DMS79 (cell line): ENCODE data around the gene ANO2.

Experiments used
- DNase-seq: peaks from one replicate; lab custom pipeline; 2025; lab: John Stamatoyannopoulos, UW

The ANO2 gene

DNA sequence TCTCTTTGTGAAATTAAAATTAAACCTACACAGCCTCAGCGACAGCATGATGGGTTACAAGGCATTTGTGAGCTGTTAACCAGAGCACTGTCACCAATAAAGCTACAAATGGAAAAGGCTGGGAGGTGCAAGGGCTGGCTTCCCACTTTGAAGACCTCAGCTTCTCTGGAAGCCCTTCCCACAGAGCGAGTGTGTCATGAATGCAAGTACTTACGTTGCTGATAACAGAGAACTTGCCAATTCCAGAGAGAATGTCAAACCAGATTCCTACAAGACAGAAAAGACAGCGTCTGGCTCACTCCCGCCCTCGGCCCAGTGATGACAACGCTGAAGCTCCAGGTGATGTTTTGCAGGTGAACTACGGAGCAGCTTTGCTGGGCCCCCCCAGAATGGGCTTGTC lies 367.3 kb downstream of the ANO2 start:
- DNase-seq: no peak

DNA sequence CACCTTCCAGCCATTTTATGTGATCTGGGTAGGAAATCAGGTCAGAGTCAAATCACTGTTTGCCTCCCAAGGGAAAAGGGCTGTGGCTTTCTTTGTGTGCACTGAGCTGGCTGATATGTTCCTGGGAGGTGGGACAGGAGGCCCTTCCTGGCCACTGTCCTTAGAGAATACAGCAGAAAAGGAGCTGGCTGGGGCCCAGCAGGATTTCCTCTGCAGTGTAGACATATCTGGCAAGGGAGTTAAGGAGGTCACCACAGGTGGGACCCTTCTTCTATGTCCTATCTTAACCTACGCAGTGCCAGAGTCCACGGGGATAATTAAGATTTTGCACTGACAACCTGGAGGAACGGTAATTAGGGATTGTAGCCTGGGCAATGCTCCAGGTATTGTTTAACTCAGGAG lies 367.8 kb downstream of the ANO2 start:
- DNase-seq: no peak

DNA sequence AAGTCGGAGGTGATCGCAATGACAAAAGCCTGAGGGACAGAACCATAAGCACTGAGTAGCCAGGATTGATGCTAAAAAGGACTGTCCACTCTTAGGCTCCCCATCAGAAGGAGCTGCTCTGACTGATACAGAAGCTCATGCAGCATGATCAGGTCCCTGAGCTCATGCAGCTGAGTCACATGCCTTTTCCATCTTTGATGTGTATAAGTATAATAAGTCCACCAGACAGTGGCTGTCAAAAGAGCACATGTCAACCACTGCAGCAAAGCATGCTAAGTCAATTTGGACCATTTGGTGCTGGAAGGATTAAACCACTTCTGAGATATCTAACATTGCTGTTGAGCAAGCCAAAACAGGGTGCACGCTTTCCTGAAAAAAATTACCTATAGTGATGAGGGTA lies 369.1 kb downstream of the ANO2 start:
- DNase-seq: no peak

DNA sequence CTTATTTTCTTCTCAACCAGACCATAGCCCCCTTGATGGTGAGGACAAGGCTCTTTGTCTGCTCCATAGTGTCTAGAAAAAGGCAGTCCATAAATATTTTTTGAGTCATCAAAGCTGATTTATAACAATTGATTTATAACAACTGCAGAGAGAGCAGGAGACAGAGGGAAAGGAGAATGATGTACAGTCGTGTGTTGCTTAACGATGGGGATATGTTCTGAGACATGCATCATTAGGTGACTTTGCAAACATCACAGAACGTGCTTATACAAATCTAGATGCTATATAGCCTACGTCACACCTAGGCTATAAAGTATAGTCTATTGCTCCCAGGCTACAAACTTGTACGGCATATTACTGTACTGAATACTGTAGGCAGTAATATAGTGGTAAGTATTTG lies 369.8 kb downstream of the ANO2 start:
- DNase-seq: no peak

DNA sequence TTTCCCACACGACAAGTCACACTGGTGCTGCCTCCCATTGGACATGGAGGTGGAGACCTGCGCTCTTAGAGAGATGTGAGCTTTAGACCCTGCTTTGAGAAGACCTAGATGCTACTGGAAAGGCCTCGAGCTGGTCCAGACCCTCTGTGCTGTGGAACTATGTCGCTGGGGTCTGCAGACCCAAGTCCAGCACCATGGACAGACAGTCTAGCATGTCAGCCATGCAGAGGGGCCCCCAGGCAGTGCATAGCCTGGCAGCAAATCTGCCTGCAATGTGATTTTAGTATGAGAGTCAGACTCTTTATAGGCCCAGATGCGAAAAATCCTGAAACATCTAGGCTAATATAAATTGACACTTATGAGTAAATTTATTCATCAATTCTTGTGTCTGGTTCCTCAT lies 371.7 kb downstream of the ANO2 start:
- no peak for DNase-seq

DNA sequence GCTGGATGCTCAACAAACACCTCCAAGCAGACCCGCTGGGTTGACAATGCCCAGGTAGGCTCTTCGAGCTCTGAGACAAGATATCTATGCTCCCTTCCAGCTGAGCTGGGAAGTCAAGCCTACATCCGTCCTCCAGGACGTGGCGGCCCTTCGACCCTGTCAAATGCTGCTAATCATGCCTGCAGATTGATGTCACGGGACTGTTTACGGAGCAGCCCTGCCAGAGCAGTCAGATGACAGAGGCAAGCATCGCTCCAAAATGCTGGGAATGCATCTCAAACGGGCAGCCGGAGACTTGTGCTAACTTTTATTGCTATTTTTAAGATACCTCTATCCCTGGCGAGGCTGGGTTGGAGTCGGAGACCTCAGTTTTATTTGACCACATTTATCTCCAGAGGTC lies 373.9 kb downstream of the ANO2 start:
- no peak for DNase-seq

DNA sequence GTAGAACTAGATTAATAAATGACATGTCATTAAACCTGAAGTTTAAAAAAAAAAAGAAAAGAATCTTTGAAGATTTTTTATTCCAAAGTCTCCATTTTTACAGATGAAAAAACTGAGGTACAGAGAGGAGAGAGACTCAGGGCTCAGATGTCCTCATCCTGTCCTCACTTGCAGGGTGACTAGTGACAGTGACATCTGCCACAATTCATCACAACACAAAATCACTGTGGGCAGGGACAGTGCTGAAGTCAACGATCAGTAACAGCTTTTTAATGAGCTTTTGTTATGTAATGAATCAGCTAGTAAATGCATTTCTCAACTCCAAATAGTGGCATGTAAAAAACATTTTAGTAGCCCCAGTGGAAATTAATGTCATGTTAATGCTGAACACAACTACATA lies 374.6 kb downstream of the ANO2 start:
- DNase-seq: no peak

DNA sequence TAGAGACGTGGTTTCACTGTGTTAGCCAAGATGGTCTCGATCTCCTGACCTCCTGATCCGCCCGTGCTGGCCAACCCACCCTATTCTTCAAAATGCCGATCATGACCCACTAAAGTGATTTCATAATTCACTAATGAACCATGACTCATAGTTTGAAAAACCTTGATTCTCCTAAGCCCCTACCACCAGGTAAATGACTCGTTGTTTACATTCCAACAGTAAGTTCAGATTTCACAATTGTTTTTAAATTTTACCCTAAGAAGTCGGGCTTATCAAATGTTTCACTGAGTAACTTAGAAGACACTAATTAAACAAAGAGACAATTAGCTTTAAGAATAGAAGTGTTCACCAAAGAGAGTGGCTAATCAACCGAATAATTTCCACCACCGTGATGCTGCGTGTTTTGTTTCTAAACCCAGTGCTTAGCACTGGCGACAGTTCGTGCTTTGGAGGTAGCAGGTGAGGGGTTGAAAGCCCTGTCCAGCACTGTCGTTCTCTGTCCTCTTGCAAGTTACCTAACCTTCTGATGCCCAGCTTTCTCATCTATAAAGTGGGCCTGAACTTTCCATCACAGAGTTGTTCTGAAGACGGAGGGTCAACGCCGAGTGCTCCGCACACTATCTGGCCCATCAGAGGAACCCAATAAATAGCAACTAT lies 376.6 kb downstream of the ANO2 start:
- no peak for DNase-seq

DNA sequence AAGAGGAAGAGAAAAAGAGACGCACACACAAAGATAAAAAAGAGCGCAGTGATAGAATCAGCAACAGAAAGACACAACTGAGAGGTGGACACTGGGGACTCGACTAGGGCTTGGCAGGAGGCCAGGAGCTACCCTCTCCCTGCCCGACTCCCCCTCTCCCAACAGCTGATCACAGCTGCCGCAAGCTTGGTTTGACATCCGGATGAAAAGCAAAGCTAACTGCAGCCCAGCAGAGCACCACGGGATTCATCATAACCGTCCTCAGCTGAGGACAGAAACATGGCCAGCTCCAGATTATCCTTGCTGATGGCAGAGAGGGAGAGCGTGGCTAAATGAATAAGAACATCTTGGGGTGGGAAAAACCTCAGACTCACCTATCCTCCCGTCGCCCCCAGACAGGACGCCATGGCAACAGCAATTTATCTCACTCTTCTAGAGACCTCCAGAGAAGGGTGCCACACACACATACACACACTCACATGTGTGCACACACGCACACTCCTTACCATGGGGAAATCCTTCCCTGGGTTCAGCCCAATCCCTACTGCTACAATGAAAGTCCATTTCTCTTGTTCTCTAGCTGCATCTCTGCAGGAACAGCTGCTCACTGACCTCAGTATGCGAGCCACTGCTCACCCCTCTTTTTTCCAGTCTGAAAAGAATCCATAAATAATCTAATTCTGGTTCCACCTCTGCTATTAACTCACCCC lies 377.9 kb downstream of the ANO2 start:
- DNase-seq: no peak

DNA sequence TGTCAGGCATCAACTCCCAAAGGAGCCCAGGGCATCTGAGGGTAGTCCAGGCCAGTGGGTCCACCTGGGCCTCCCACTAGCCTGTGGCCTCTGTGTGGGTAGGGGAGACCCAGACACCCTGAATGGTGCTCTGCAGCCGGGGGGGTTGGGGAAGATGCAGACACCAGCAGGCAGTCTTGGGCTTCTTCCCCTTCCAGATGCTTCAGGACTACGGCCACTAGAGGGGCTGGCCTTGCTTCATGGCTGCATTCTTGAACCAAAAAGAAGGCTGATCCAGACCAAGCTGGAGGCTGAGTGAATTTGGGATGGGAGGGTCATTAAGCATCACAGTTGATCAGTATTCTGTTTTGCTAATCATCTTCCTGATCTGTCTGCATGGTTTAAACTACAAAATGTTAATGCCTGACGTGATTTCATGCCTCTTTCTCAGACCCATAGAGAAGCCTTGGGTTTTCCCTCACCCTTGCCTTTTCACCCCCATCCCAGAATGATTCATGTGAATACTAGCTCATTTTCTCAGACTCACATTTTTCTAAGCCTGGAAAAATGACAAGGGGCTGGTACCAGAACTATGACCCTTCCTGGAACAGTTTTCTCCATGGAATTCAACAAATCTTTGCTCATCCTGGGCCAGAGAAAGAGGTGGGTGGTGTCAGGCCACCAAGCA lies 379.0 kb downstream of the ANO2 start:
- DNase-seq: no peak

DNA sequence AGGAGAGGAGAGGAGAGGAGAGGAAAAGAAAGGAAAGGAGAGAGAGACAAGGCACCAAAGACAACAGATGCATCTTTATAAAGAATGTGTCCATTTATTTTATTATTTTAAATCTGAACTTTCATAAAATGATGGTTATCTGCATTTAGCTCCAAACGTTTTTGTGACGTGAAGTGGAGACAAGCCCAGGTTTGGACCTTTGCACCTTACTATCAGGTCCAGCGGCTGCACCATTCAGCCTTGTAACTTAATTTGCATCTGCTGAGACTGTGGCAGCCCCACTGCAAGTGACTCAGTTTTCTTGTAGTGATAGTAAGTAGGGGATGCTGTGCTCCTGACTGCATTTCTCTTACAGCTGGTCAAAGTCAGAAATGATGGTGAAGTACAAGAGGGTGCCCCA lies 382.5 kb downstream of the ANO2 start:
- DNase-seq: no peak

DNA sequence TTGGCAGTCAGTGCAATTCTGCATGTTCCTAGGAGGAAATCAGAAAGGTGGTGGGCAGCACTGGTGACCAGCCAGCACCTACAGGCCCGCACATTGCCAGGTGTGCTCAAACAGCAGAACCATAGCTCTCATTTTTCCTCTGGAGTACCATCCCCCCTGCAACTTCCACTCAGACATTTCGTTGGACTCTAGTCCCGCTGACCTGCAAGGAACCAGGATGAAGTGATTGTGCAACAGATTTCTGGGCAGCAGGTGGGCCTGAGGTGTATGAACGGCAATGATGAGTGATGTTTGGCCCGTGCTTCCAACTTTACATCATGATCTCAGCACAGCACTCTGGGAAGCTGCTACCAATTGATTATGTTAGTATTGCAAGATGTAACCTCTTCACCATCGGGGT lies 383.2 kb downstream of the ANO2 start:
- DNase-seq: no peak

DNA sequence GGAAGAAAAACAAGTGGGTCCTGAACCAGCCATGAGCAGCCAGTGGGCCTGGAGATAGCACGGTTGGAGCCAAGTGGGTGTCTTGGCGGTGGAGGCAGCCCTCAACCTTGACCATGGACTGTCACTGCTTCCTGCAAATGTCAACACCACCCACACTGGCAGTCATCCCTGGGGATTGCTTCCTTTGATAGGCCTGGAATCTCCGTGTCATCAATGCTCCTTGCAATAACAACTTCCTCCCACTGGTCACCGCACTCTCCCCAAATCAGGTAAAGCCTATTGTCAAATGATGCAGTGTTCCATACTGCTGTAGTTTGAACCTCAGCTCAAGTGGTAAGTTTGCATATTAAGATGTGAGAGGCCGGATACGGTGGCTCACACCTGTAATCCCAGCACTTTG lies 384.0 kb downstream of the ANO2 start:
- no peak for DNase-seq

DNA sequence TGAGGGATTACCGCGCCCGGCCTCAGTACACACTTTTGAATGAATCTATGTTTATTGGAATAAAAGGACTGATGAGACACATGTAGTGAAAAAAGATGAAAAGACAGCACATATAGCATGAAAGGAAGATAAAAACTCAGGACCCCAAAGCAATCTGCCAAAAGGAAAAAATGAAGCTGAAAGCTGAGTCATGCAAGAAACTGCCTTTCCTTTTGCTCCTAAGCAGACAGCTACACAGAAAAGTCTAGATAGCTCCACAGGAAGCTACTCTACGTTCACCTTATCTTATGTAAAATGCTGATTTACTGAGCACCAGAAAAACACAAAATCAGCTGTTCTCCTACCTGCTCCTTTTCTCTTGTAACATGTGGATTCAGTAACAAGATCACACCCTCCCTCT lies 384.8 kb downstream of the ANO2 start:
- no peak for DNase-seq

DNA sequence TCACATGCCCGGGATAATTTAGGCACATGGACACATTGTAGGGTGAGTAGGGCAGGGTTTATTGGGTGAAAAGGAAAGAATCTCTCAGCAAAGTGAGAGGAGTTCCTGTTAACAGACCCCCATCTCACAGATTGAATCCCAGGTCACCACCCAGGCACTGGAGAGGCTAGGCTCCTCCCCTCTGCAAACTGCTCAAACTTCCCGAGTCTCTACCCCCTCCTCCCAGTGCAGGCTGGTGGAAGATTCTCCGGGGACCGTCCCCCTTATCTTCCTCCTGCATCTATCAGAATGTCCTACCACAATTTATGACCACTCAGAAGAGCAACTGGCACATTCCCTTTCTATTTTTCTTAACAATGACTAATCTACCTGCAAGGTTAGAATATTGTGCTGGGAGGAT lies 387.2 kb downstream of the ANO2 start:
- no peak for DNase-seq

DNA sequence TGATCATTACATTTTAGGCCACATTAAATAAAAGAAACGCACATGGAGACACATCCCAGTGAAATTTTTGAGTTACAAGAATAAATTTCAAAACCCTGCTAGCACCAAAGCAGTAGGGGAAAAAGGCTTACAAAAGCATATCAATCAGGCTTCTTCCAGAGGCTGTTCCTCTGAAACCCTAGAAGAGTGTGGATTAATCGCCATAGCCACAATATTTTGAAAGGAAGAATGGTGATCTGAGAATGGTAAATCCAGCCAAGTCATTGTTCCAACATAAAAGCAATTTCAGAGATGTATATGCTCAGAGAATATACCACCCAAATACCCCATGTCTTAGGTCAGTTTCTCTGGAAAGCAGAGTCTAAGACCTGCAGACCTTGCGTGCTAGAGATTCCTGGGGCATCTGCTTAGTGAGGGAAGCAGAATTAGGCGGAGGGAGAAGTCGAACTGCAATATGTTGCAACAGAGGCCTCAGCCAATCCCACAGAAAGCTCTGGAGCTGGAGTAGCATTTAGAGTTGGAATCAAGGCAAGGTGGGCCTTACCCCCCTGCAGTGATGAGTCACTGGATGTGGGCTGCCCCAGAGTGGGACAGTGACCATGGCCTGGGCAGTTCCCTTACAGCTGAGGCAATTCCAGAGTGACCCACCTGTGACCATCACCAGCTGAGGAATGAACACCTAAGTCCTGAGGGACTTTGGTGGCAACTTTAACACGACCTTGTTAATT lies 387.9 kb downstream of the ANO2 start:
- DNase-seq: no peak

DNA sequence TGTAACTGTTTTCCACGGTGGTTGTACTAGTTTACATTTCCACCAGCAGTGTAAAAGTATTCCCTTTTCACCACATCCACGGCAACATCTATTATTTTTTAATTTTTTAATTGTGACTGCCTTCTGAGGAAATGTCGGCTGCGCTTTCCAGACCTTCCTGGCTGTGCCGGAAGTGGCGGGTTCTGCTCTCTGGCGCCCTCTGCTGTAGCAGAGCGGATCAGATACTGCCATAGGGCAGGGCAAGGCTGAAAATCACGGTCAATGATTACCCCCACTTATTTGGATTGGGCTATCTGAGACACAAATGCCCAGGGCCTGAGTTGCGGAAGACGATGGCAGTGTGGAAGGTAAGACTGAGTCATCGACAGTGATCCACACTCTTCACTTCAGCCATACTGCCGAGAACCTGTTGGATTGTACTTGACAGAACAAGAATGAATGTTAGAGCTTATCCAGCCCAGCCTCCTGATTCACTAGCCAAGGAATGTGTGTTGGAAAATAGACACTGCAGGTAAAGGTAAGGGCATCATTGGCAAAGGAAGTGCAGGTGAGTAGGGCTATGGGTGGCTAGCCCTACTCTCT lies 388.9 kb downstream of the ANO2 start:
- no peak for DNase-seq

DNA sequence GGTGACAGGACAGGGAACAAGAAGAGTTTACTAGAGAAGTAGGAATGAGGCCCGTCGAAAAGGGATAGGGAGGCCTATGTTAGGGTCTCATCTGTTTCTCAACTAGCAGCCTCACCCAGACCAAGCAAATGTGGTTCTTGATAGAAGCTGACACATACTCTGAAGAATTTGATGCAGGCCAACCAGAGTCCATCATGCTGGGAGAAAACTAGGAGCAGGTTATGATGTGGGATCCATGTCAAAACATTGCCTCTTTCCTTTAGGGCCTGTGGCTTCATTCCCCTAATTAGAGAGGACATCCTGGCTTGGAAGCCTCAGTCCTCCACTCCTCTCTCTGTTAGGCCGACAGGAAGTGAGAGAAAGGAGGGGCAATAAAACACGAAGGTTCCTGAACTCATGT lies 390.3 kb downstream of the ANO2 start:
- no peak for DNase-seq

DNA sequence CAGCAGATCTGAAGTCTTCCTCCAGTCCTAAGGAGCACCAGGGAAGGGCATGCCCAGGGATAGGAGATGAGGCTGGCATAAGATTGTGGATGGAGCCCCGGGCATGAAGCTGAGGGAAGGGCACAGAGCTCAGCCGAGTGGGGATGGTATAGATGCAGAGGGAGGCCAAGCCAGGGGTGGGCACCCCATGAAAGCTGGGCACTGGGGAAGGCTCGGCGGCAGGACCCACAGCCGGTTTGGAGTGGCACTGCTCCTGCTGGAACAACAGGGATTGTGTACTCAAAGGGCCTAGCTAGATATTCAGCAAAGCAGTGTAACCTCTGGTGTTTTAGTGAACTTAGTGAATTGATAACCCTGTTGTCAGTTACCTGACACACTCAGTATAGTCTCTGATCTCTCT lies 396.0 kb downstream of the ANO2 start:
- DNase-seq: no peak

DNA sequence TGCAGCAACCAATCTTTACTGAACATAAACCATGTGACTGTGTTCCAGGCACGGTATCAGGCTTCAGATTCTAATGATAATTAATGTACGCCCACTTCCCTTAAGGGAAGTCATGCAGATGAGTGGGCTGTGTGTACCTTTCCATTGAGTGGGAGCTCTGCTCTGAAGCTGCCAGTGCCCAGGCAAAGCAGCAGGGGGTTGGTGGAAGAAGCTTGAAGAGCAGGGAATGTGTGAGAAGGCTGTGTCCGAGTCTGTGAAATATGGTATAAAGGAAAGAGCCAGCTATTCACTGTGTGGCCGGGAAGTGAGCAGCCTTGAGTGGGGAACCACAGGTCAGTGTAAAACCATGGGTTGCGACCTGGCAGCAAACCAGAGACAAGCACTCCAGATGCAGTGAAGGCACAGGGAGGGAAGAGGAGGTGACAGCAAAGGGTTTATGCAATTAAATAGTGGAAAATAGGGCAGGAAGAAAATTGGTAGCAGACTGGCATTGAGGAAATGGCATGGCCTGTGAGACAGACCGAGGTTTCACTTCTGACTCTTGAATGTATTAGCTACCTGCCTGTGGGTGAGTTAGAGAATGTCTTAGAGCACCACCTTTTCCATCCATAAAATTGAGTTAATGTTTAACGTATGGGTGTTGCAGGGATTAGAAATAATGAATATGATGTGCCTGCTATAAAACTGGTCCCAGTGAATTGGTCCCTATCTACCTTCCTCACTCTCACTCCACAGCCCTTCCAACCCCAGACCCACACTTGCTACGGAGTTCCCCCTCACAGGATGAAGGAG lies 396.7 kb downstream of the ANO2 start:
- DNase-seq: no peak

DNA sequence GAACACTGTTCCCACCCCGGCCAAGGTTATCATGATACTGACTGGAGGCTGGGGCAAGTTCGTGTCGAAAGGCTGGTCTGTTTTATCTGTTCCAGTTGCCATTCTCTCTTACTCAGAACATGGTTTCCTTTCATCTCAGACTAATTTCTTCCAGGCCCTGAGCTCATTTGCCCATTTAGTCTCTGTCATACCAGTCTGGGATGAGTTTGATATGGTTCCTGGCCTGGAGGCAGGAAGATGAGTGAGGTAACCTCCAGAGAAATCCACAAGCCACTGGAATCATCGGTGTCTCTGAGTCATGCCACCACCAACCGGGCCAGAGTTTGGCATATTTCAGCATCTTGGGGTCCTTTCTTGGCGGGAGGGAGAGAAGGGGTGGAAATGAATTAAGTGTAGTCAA lies 398.4 kb downstream of the ANO2 start:
- DNase-seq: no peak

DNA sequence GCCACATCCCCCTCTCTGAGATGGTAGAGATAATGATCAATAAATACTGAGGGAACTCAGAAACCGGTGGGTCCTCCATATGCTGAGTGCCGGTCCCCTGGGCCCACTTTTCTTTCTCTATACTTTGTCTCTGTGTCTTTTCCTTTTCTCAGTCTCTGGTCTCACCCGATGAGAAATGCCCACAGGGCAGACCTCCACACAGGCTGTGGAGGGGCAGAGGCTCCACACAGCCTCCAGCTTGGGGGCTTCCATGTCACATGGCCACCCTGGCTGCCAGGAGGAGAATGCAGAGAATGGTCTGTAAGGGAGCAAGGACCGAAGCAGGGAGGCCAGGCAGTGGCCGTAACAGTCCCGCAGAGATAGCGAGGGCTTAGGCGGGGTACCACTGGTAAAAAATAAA lies 407.3 kb downstream of the ANO2 start:
- DNase-seq: no peak
